Cardiac fibroblast (primary cell): ENCODE results near the gene RNF187.
A peak's percentile ranks its signal among the peaks of the same experiment; 100 is the strongest.

Experiments
- DNase-seq, 2 donors: peaks; one replicate each; pipeline versions ENCODE4 v3.0.0 to v3.0.0-alpha.2; 2010; ENCODE audit warnings: low read depth in 2 of 2
- H3K4me3 ChIP-seq, 2 donors: replicated peaks in 1 of 2; 1 replicate in 1 of 2; 2 replicates in 1 of 2; pipeline ENCODE4 v1.5.1; 2011; ENCODE audit warnings: low read depth in 2 of 2, low read length in 2 of 2, mild to moderate bottlenecking in 2 of 2, moderate library complexity in 1 of 2
- TF ChIP-seq, protein P1 (sequence below): IDR thresholded peaks from one replicate; pipeline ENCODE4 v1.5.1; 2011; ENCODE audit warnings: low read depth, mild to moderate bottlenecking, low read length, inconsistent platforms

RNF187 gene

DNA sequence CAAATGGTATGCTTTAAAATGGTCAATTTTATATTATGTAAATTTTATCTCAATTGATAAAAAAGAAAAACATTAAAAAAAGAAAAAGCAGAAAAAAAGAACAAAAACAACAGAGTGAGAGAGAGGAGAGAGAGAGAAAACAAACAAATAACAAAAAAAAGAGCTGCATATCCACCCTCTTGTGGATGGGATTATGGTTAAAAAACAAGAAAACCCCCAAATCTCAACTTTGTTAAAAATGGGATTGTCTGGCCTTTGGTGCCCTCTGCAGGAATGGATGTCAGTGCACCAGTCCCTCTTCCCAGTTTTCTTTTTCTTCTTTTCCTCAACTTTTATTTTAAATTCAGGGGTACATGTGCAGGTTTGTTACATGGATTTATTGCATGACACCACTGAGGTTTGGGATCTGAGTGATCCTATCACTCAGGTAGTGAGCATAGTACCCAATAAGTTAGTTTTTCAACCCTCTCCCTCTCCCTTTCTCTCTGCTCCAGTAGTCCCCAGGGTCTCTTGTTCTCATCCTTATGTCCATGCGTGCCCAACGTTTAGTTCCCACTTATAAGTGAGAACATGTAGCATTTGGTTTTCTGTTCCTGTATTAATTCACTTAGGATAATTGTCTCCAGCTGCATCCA, 28.1 kb downstream of the RNF187 start:
- no peak overlapping the region for H3K4me3 ChIP-seq
- TF ChIP-seq, protein P1, sequence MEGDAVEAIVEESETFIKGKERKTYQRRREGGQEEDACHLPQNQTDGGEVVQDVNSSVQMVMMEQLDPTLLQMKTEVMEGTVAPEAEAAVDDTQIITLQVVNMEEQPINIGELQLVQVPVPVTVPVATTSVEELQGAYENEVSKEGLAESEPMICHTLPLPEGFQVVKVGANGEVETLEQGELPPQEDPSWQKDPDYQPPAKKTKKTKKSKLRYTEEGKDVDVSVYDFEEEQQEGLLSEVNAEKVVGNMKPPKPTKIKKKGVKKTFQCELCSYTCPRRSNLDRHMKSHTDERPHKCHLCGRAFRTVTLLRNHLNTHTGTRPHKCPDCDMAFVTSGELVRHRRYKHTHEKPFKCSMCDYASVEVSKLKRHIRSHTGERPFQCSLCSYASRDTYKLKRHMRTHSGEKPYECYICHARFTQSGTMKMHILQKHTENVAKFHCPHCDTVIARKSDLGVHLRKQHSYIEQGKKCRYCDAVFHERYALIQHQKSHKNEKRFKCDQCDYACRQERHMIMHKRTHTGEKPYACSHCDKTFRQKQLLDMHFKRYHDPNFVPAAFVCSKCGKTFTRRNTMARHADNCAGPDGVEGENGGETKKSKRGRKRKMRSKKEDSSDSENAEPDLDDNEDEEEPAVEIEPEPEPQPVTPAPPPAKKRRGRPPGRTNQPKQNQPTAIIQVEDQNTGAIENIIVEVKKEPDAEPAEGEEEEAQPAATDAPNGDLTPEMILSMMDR = peak; percentile 64
- DNase-seq = peak; percentile 70

DNA sequence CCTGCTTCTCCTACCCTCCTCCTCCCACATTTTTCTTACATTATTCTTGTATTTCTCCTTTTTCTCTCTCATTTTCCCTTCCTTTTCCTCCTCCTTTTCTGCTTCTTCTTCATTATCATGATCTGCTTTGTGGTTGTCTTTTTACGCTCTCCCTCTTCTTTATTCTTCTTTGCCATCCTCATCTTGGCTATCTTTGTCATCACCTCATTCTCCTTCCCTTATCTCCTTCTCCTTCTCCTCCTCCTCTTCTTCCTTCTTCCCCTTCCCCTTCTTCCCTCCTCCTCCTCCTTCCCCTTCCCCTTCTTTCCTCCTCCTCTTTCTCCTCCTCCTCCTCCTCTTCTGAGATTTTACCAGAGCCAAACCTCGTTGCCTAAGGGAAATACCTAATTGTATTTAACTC, 30.5 kb downstream of the RNF187 start:
- no peak for DNase-seq
- no peak overlapping the region for H3K4me3 ChIP-seq
- TF ChIP-seq, protein P1 = no peak

DNA sequence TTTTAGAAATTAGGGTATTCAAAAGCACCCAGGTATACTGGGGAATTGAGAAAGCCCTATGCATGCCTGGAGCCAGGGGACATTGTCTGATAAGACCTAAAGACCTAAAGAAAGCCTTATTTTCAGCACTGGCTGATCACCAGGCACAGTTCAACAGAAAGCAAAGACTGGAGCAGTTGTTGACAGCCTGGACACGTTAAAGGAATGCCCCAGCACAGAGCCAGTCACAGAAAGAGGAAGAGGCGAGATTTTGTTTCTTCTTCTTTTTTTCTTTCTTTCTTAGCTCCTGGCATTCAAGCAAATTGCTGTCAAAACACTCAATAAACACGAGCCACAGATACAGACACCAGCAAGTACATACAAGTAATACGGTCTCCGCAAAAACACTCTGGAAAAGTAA, 40.4 kb downstream of the RNF187 start:
- TF ChIP-seq, protein P1 = no peak
- no peak overlapping the region for H3K4me3 ChIP-seq
- DNase-seq = no peak

DNA sequence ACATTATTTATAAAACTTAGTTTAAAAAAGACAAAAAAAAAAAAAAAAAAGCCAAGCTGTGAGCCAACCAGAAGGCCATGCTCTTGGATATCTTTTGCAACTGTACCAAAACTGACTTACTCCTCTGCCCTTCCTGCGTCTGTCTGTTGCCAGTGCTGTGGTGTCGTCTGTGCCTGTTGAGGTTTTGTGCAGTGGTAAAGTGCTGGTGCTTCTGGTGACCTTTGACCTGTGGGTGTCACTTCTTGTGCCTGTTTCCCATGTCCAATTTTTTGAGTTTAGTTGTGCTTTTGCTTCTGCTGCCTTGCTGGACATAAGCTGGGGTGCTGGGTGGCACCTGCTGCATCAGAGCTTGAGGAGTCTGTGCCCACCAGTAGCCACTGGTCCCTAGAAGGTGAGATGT, 41.4 kb downstream of the RNF187 start:
- TF ChIP-seq, protein P1 = no peak
- no peak for DNase-seq
- H3K4me3 ChIP-seq = no peak overlapping the region

DNA sequence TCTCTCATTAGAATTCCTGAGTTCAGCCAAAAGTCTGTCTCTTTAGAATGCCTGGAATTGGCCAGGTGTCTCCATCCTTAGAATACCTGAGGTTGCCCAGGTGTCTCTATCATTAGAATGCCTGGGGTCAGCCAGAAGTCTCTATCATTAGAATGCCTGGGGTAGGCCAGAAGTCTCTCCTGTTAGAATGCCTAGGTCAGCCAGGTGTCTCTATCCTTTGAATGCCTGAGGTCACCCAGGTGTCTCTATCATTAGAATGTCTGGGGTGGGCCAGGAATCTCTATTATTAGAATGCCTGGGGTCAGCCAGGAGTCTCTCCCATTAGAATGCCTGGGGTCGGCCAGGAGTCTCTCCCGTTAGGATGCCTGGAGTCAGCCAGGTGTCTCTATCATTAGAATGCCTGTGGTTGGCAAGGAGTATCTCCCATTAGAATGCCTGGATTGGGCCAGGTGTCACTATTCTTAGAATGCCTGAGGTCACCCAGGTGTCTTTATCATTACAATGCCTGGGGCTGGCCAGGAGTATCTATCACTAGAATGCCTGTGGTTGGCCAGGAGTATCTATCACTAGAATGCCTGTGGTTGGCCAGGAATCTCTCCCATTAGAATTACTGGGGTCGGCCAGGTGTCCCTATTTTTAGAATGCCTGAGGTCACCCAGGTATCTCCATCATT, 43.0 kb downstream of the RNF187 start:
- TF ChIP-seq, protein P1 = no peak
- no peak overlapping the region for H3K4me3 ChIP-seq
- DNase-seq = no peak

DNA sequence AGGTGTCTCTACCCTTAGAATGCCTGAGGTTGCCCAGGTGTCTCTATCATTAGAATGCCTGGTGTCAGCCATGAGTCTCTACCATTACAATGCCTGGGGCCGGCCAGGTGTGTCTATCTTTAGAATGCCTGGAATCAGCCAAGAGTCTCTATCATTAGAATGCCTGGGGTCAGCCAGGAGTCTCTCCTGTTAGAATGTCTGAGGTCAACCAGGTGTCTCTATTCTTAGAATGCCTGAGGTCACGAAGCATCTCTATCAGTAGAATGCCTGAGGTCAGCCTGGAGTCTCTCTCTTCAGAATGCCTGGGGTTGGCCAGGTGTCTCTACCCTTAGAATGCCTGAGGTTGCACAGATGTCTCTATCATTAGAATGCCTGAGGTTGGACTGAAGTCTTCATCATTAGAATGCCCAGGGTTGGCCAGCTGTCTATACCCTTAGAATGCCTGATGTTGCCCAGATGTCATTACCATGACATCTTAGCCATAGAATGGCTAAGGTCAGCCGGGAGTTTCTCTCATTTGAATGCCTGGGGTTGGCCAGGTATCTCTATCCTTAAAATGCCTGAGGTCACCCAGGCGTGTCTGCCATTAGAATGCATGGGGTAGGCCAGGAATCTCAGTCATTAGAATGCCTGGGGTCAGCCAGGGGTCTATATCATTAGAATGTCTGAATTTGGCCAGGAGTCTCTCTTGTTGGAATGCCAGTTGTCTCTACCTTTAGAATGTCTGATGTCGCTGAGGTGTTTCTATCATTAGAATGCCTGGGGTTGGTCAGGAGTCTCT, 44.0 kb downstream of the RNF187 start:
- TF ChIP-seq, protein P1 = no peak
- H3K4me3 ChIP-seq = no peak overlapping the region
- DNase-seq = no peak
